GM23338 (cell line): Measurements from ENCODE around the gene OTOS. TPM values are rescaled to one million over a fixed set of nuclear protein-coding genes. Genes with fewer than 3 reads are reported as not detected.

Experiments
- ATAC-seq: fragments of 200-7000 bp; cut with Tn5 transposase; 3 replicates; pipeline ENCODE4 v1.9.1; 2020
- DNase-seq: peaks from one replicate; pipeline ENCODE4 v3.0.0-alpha.2; 2015; ENCODE audit warnings: low spot score
- H2AFZ ChIP-seq: fragments of 200-600 bp; sonication (generic); 2 replicates; pipeline ENCODE4 v1.8.0; 2016; ENCODE audit warnings: antibody characterized with exemption, mild to moderate bottlenecking, moderate library complexity
- H3F3A ChIP-seq: fragments of 200-600 bp; sonication (generic); replicated peaks from 2 replicates; pipeline ENCODE4 v1.8.0; 2017; ENCODE audit warnings: antibody characterized with exemption, mixed run types, low read depth
- H3K27ac ChIP-seq: fragments of 200-600 bp; sonication (generic); 2 replicates; pipeline ENCODE4 v1.6.1; 2016; ENCODE audit warnings: low read depth
- H3K27me3 ChIP-seq: fragments of 200-600 bp; sonication (generic); 2 replicates; pipeline ENCODE4 v1.8.0; 2016; ENCODE audit warnings: mild to moderate bottlenecking, mixed run types, moderate library complexity; ENCODE audit not compliant: insufficient read depth
- H3K36me3 ChIP-seq: fragments of 200-600 bp; sonication (generic); 2 replicates; pipeline ENCODE4 v1.8.0; 2016; ENCODE audit warnings: mild to moderate bottlenecking; ENCODE audit not compliant: insufficient read depth
- H3K4me1 ChIP-seq: fragments of 200-600 bp; sonication (generic); 2 replicates; pipeline ENCODE4 v1.8.0; 2016; ENCODE audit warnings: mild to moderate bottlenecking, moderate library complexity; ENCODE audit not compliant: insufficient read depth
- H3K4me2 ChIP-seq: fragments of 200-600 bp; sonication (generic); 2 replicates; pipeline ENCODE4 v1.7.1; 2017; ENCODE audit warnings: mixed run types
- H3K4me3 ChIP-seq: fragments of 200-600 bp; sonication (generic); 2 replicates; pipeline ENCODE4 v1.6.1; 2016; ENCODE audit warnings: mixed run types
- H3K79me2 ChIP-seq: fragments of 200-600 bp; sonication (generic); replicated peaks from 2 replicates; pipeline ENCODE4 v1.8.0; 2017; ENCODE audit warnings: mild to moderate bottlenecking; ENCODE audit not compliant: insufficient read depth
- H3K9me2 ChIP-seq: fragments of 200-600 bp; sonication (generic); 2 replicates; pipeline ENCODE4 v1.8.0; 2017; ENCODE audit not compliant: insufficient read depth
- H4K20me1 ChIP-seq: fragments of 200-600 bp; sonication (generic); replicated peaks from 2 replicates; pipeline ENCODE4 v1.8.0; 2017; ENCODE audit warnings: mild to moderate bottlenecking; ENCODE audit not compliant: insufficient read depth
- H3K27ac Mint-ChIP-seq: 2 replicates; pipeline ENCODE4 v1.8.0; 2020; ENCODE audit warnings: inconsistent platforms, mild to moderate bottlenecking, moderate library complexity, mixed read lengths
- H3K27me3 Mint-ChIP-seq: 3 replicates; pipeline ENCODE4 v1.8.0; 2022; ENCODE audit warnings: low read depth, mild to moderate bottlenecking, moderate library complexity, mixed read lengths, inconsistent platforms; ENCODE audit not compliant: insufficient read depth, poor library complexity
- H3K36me3 Mint-ChIP-seq: 3 replicates; pipeline ENCODE4 v1.8.0; 2021; ENCODE audit warnings: low read depth, mild to moderate bottlenecking, inconsistent platforms, moderate library complexity, mixed read lengths
- H3K4me1 Mint-ChIP-seq: 3 replicates; pipeline ENCODE4 v1.8.0; 2020; ENCODE audit warnings: mild to moderate bottlenecking, inconsistent platforms, mixed read lengths
- H3K4me3 Mint-ChIP-seq: 3 replicates; pipeline ENCODE4 v1.8.0; 2021; ENCODE audit warnings: moderate library complexity, mild to moderate bottlenecking, inconsistent platforms, mixed read lengths
- H3K9me3 Mint-ChIP-seq: 3 replicates; pipeline ENCODE4 v1.8.0; 2020; ENCODE audit warnings: moderate library complexity, mild to moderate bottlenecking, inconsistent platforms, mixed read lengths
- CREB1 ChIP-seq: fragments of 250-450 bp; sonication (Bioruptor Pico); IDR thresholded peaks from 2 replicates; pipeline ENCODE4 v1.5.0; 2020; ENCODE audit warnings: low read depth, mild to moderate bottlenecking, moderate library complexity
- EZH2 ChIP-seq: fragments of 200-600 bp; sonication (generic); IDR thresholded peaks from one replicate; pipeline ENCODE4 v1.8.0; 2017; ENCODE audit warnings: antibody characterized with exemption, mild to moderate bottlenecking, low read depth; ENCODE audit not compliant: unreplicated experiment
- EZH2phosphoT487 ChIP-seq: fragments of 200-600 bp; sonication (generic); IDR thresholded peaks from one replicate; pipeline ENCODE4 v1.8.1; 2018; ENCODE audit warnings: antibody characterized with exemption; ENCODE audit not compliant: unreplicated experiment
- NANOG ChIP-seq: IDR thresholded peaks from 2 replicates; pipeline ENCODE4 v1.6.1; 2016; ENCODE audit warnings: antibody characterized with exemption, borderline replicate concordance
- POLR2AphosphoS5 ChIP-seq: IDR thresholded peaks from 2 replicates; pipeline ENCODE4 v1.6.1; 2016; ENCODE audit warnings: antibody characterized with exemption, low read depth
- STAT1 ChIP-seq: IDR thresholded peaks from one replicate; pipeline ENCODE4 v1.6.1; 2016; ENCODE audit warnings: antibody characterized with exemption; ENCODE audit not compliant: unreplicated experiment
- ZNF114 ChIP-seq: fragments of 250-450 bp; sonication (Bioruptor Pico); IDR thresholded peaks from 2 replicates; pipeline ENCODE4 v1.5.0; 2020; ENCODE audit warnings: mild to moderate bottlenecking, moderate library complexity
- ZNF331 ChIP-seq: fragments of 250-450 bp; sonication (Bioruptor Pico); IDR thresholded peaks from 2 replicates; pipeline ENCODE4 v1.5.0; 2020; ENCODE audit warnings: low read depth, mild to moderate bottlenecking, moderate library complexity
- polyA plus RNA-seq: library from polyadenylated mRNA; unstranded; fragments of >200 nt; fragmentation: Nextera tagmentation; extraction: Ambion mirVana; gene quantifications from 2 replicates; pipeline ENCODE4 v1.2.1, GENCODE V29; 2016
- total RNA-seq: library from RNA; depleted of rRNA; stranded (reverse); fragments of >200 nt; shearing (Covaris generic); gene quantifications from 2 replicates; pipeline ENCODE4 v1.2.3, GENCODE V29; 2014
- TF ChIP-seq, protein P1 (sequence below): IDR thresholded peaks from 2 replicates; pipeline ENCODE4 v1.6.1; 2016; ENCODE audit warnings: antibody characterized with exemption
- TF ChIP-seq, protein P2 (sequence below), 2 experiments: fragments of 200-600 bp in 1 of 2; sonication (generic) in 1 of 2; conservative IDR thresholded peaks; 2 replicates each; pipeline versions ENCODE4 v1.5.1 to v1.6.1; 2016 to 2017; ENCODE audit warnings: antibody characterized with exemption in 2 of 2, low read depth in 2 of 2, mild to moderate bottlenecking in 2 of 2, moderate library complexity in 1 of 2
- TF ChIP-seq, protein P3 (sequence below): IDR thresholded peaks from one replicate; pipeline ENCODE4 v1.6.1; 2018; ENCODE audit warnings: antibody characterized with exemption; ENCODE audit not compliant: unreplicated experiment

The OTOS gene
- total and polyA plus RNA-seq, 2 experiments from 2014 or later, result 0.40 TPM; not detected in 1

DNA sequence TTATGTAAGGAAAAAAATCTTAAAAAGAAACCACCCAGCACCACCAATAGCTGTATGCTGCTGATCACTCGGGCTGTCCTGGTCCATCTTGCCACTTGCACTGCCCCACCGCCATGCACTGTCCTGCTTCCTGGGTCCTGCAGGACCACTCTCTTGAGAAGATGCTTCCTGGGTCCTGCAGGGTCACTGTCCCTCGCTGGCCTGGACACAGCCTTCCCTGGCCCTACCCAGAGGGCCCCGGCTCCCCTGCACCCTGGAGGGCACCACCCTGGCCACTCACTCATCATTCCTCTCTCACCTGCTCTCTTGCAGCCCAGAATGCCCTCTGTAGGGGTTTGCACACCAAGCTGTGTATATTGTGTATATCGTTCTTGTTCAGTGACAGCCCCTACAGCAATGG is 2.4 kb upstream of the OTOS start (continued):
- TF ChIP-seq, protein P1, sequence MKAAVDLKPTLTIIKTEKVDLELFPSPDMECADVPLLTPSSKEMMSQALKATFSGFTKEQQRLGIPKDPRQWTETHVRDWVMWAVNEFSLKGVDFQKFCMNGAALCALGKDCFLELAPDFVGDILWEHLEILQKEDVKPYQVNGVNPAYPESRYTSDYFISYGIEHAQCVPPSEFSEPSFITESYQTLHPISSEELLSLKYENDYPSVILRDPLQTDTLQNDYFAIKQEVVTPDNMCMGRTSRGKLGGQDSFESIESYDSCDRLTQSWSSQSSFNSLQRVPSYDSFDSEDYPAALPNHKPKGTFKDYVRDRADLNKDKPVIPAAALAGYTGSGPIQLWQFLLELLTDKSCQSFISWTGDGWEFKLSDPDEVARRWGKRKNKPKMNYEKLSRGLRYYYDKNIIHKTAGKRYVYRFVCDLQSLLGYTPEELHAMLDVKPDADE, result no peak
- TF ChIP-seq, protein P2, sequence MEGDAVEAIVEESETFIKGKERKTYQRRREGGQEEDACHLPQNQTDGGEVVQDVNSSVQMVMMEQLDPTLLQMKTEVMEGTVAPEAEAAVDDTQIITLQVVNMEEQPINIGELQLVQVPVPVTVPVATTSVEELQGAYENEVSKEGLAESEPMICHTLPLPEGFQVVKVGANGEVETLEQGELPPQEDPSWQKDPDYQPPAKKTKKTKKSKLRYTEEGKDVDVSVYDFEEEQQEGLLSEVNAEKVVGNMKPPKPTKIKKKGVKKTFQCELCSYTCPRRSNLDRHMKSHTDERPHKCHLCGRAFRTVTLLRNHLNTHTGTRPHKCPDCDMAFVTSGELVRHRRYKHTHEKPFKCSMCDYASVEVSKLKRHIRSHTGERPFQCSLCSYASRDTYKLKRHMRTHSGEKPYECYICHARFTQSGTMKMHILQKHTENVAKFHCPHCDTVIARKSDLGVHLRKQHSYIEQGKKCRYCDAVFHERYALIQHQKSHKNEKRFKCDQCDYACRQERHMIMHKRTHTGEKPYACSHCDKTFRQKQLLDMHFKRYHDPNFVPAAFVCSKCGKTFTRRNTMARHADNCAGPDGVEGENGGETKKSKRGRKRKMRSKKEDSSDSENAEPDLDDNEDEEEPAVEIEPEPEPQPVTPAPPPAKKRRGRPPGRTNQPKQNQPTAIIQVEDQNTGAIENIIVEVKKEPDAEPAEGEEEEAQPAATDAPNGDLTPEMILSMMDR (conservative IDR thresholded peaks at IDR 0.05; ENCODE audit: low read depth in 2 of 2), result no peak
- TF ChIP-seq STAT1, result no peak

DNA sequence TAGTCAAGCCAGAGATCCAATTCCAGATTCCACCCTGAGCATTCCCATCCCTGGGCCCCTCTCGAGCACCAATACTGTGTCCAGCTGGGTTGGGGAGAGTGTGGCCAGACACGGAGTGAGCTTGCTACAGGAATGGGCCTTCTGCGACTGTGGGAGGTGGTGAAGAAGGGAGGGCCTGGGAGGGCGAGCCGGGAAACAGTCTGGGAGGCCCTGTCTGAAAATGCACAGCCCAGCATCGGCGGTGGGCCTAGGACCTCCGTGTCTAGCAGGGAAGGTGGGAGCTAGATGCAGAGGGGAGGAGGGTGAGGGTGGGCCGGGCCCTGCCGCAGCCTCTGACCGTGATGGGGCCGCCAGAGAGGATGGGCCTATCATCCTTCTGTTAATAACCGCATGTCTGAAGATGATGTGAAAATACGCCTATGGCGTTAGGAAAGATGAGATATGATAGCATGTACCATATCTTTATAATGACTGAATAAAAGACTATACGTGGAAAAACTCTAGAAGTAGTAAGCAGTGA is 1.9 kb upstream of the OTOS start:
- Histone ChIP-seq H3K27me3 (no peaks in the 10 kb centered on the region), H3F3A (no peaks in the 10 kb centered on the region), H3K27ac (no peak overlapping the region), H3K4me2 (no peak overlapping the region), H4K20me1 (no peaks in the 10 kb centered on the region), H3K36me3 (no peaks in the 10 kb centered on the region), H3K79me2 (no peaks in the 10 kb centered on the region), H3K4me1 (peaks cover 16% of the 10 kb centered on the region), H3K9me2 (no peaks in the 10 kb centered on the region), H2AFZ (no peak overlapping the region), H3K4me3 (no peak overlapping the region)
- H3K36me3 Mint-ChIP-seq, result no peaks in the 10 kb centered on the region
- H3K27me3 Mint-ChIP-seq, result peaks cover 12% of the 10 kb centered on the region
- no peak for DNase-seq
- no peak overlapping the region for H3K27ac Mint-ChIP-seq
- H3K9me3 Mint-ChIP-seq, result peaks cover under 1% of the 10 kb centered on the region; the same call in 1 of the 3 replicates
- no peak overlapping the region; the same call in 2 of the 3 replicates for H3K4me3 Mint-ChIP-seq
- H3K4me1 Mint-ChIP-seq, result peaks cover 20% of the 10 kb centered on the region
- no peak for ATAC-seq
- no peak for TF ChIP-seq ZNF114 (CRISPR knock-in tag)
- TF ChIP-seq, protein P2 (conservative IDR thresholded peaks at IDR 0.05; ENCODE audit: low read depth in 2 of 2), result no peak
- TF ChIP-seq NANOG, result no peak
- no peak for TF ChIP-seq EZH2
- TF ChIP-seq, protein P1, result no peak
- TF ChIP-seq POLR2AphosphoS5, result no peak
- no peak for TF ChIP-seq STAT1
- TF ChIP-seq, protein P3, sequence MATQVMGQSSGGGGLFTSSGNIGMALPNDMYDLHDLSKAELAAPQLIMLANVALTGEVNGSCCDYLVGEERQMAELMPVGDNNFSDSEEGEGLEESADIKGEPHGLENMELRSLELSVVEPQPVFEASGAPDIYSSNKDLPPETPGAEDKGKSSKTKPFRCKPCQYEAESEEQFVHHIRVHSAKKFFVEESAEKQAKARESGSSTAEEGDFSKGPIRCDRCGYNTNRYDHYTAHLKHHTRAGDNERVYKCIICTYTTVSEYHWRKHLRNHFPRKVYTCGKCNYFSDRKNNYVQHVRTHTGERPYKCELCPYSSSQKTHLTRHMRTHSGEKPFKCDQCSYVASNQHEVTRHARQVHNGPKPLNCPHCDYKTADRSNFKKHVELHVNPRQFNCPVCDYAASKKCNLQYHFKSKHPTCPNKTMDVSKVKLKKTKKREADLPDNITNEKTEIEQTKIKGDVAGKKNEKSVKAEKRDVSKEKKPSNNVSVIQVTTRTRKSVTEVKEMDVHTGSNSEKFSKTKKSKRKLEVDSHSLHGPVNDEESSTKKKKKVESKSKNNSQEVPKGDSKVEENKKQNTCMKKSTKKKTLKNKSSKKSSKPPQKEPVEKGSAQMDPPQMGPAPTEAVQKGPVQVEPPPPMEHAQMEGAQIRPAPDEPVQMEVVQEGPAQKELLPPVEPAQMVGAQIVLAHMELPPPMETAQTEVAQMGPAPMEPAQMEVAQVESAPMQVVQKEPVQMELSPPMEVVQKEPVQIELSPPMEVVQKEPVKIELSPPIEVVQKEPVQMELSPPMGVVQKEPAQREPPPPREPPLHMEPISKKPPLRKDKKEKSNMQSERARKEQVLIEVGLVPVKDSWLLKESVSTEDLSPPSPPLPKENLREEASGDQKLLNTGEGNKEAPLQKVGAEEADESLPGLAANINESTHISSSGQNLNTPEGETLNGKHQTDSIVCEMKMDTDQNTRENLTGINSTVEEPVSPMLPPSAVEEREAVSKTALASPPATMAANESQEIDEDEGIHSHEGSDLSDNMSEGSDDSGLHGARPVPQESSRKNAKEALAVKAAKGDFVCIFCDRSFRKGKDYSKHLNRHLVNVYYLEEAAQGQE, result no peak
- TF ChIP-seq ZNF331 (CRISPR knock-in tag), result no peak
- TF ChIP-seq EZH2phosphoT487, result no peak
- no peak for TF ChIP-seq CREB1 (CRISPR knock-in tag)
